HG03460 (cell line): ENCODE results near the gene PRR19.

Experiments
- ATAC-seq: cut with Tn5 transposase; IDR thresholded peaks from one replicate; pipeline ENCODE4 v1.9.1; 2021; ENCODE audit not compliant: unreplicated experiment

Gene PRR19

GRCh38 chr19:42281827-42282762, 19.8 kb upstream of the PRR19 start:
- no peak for ATAC-seq

GRCh38 chr19:42282819-42283187, 19.1 kb upstream of the PRR19 start:
- ATAC-seq: no peak

- peak; percentile 36 for ATAC-seq
Measured at GRCh38 chr19:42283188-42284065, 18.5 kb upstream of the PRR19 start.

GRCh38 chr19:42284066-42284501, 17.8 kb upstream of the PRR19 start:
- ATAC-seq: peak; percentile 23

- ATAC-seq: peak; percentile 1
Measured at GRCh38 chr19:42284591-42285341, 17.2 kb upstream of the PRR19 start.

GRCh38 chr19:42285541-42285941, 16.4 kb upstream of the PRR19 start:
- no peak for ATAC-seq

- ATAC-seq: no peak
Measured at GRCh38 chr19:42285988-42286348, 16.0 kb upstream of the PRR19 start.

GRCh38 chr19:42286349-42287016, 15.4 kb upstream of the PRR19 start:
- ATAC-seq: no peak

GRCh38 chr19:42287017-42287826, 14.7 kb upstream of the PRR19 start:
- ATAC-seq: no peak

GRCh38 chr19:42287827-42288107, 14.2 kb upstream of the PRR19 start:
- ATAC-seq: no peak

- no peak for ATAC-seq
Measured at GRCh38 chr19:42288387-42288786, 13.5 kb upstream of the PRR19 start.

GRCh38 chr19:42288881-42289555, 12.9 kb upstream of the PRR19 start:
- no peak for ATAC-seq

- ATAC-seq: no peak
Measured at GRCh38 chr19:42289556-42290041, 12.3 kb upstream of the PRR19 start.

- ATAC-seq: no peak
Measured at GRCh38 chr19:42290136-42290522, 11.8 kb upstream of the PRR19 start.

GRCh38 chr19:42290523-42291434, 11.2 kb upstream of the PRR19 start:
- no peak for ATAC-seq

GRCh38 chr19:42291435-42291810, 10.5 kb upstream of the PRR19 start:
- no peak for ATAC-seq

- ATAC-seq: no peak
Measured at GRCh38 chr19:42292042-42292960, 9.6 kb upstream of the PRR19 start.
